ENCODE data around the gene DLX5.
A peak's percentile ranks its signal among the peaks of the same experiment; 100 is the strongest.
"Not testable (repeated sequence)": the region's sequence is repeated elsewhere in the genome, so short reads cannot be mapped to it uniquely, and the experiment has no call there.

DLX5 gene

GRCh38 chr7:97024209-97025129 lies at the start of gene DLX5:
Gene DLX5 (minus strand): TSS chr7:97024831. CDS start chr7:97024623, 208 bp downstream.
- DNase-seq (ENCODE audit: low read depth) = no peak

GRCh38 chr7:97072025-97072424 lies 47.4 kb upstream of the DLX5 start:
- DNase-seq (ENCODE audit: low read depth) = not testable (repeated sequence)

- no peak for DNase-seq (ENCODE audit: low read depth)
These were observed 40.4 kb upstream of the DLX5 start for GRCh38 chr7:97064972-97065587.

- DNase-seq (ENCODE audit: low read depth) = no peak
These were observed 39.4 kb upstream of the DLX5 start for GRCh38 chr7:97064020-97064419.

- no peak for DNase-seq (ENCODE audit: low read depth)
These were observed 18.6 kb upstream of the DLX5 start for GRCh38 chr7:97043281-97043680.

- DNase-seq (ENCODE audit: low read depth) = no peak
These were observed 14.9 kb upstream of the DLX5 start for GRCh38 chr7:97039374-97040065.

- not testable (repeated sequence) for DNase-seq (ENCODE audit: low read depth)
These were observed 9.7 kb upstream of the DLX5 start for GRCh38 chr7:97034213-97034852.

- peak; percentile 35 for DNase-seq (ENCODE audit: low read depth)
These were observed 3.0 kb upstream of the DLX5 start for GRCh38 chr7:97027427-97028234.

- DNase-seq (ENCODE audit: low read depth) = no peak
These were observed 2.2 kb upstream of the DLX5 start for GRCh38 chr7:97026715-97027426.

GRCh38 chr7:97025983-97026714 lies 1.5 kb upstream of the DLX5 start:
- DNase-seq (ENCODE audit: low read depth) = no peak

GRCh38 chr7:97025130-97025499 lies 484 bp upstream of the DLX5 start:
- no peak for DNase-seq (ENCODE audit: low read depth)

- DNase-seq (ENCODE audit: low read depth) = no peak
These were observed 1.9 kb downstream of the DLX5 start for GRCh38 chr7:97022491-97023306.

GRCh38 chr7:97021747-97022490 lies 2.7 kb downstream of the DLX5 start:
- no peak for DNase-seq (ENCODE audit: low read depth)

- DNase-seq (ENCODE audit: low read depth) = no peak
These were observed 3.5 kb downstream of the DLX5 start for GRCh38 chr7:97020996-97021746.

- no peak for DNase-seq (ENCODE audit: low read depth)
These were observed 4.0 kb downstream of the DLX5 start for GRCh38 chr7:97020601-97020995.

GRCh38 chr7:97019710-97020225 lies 4.9 kb downstream of the DLX5 start:
- no peak for DNase-seq (ENCODE audit: low read depth)

- no peak for DNase-seq (ENCODE audit: low read depth)
These were observed 5.7 kb downstream of the DLX5 start for GRCh38 chr7:97018791-97019531.

Data from stimulated activated CD8-positive, alpha-beta memory T cell treated with anti-CD3 and anti-CD28 coated beads, Interleukin-12 subunit alpha, Interleukin-12 subunit beta, amount 100 ng/mL, for 1 hour (primary cell).